ENCODE data around the gene GAB4. TPM values are rescaled to one million over a fixed set of nuclear protein-coding genes. Genes with fewer than 3 reads are reported as not detected.

GAB4 gene
- total and polyA plus RNA-seq, 2 donors (not counting 3 experiments of a cell fraction or from before 2014, with no cell fraction given) = not detected

GRCh38 chr22:17056807-17057206, 48.8 kb upstream of the GAB4 start:
- DNase-seq (ENCODE audit: low read depth, low spot score) (no peak), FAIRE-seq (no peak)
- Histone ChIP-seq H3K36me3 (ENCODE audit: control insufficient read depth in 2 of 2, extremely low read depth in 1 of 2, insufficient read depth in 2 of 2, low read length in 2 of 2) (no peaks in the 10 kb centered on the region), H3K9me3 (replicated peaks; ENCODE audit: control insufficient read depth, insufficient read depth, low read length) (no peaks in the 10 kb centered on the region), H3K4me2 (ENCODE audit: insufficient read depth, low read length) (no peak overlapping the region), H3K4me3 (replicated peaks in 1 of 3; ENCODE audit: insufficient read depth in 1 of 3, low read depth in 1 of 3, low read length in 3 of 3) (no peak overlapping the region), H3K9ac (replicated peaks; ENCODE audit: extremely low read depth, insufficient read depth, low read length) (no peak overlapping the region), H3K4me1 (ENCODE audit: control insufficient read depth, extremely low read depth, insufficient read depth, low read length) (no peaks in the 10 kb centered on the region), H2AFZ (ENCODE audit: low read depth, low read length) (no peak overlapping the region), H3K9me1 (replicated peaks; ENCODE audit: control insufficient read depth, extremely low read depth, insufficient read depth, low read length) (no peaks in the 10 kb centered on the region), H3K27me3 (ENCODE audit: control insufficient read depth in 2 of 2, insufficient read depth in 2 of 2, low read length in 2 of 2) (peaks cover 0 to 9% of the 10 kb centered on the region in 2 experiments), H4K20me1 (replicated peaks; ENCODE audit: control insufficient read depth, extremely low read depth, insufficient read depth, low read length) (no peaks in the 10 kb centered on the region), H3K79me2 (ENCODE audit: control insufficient read depth, insufficient read depth, low read length) (no peaks in the 10 kb centered on the region), H3K27ac (ENCODE audit: insufficient read depth, low read depth, low read length) (no peak overlapping the region)
- intact Hi-C loops (cut with micrococcal nuclease) (no loop called here), dilution Hi-C loops (cut with MboI; ENCODE audit: extremely low pct_ligation_motif_present, low sequenced_read_pairs) (no loop called here)
- no TSS peak for BruUV-seq (replicated peaks)
- POLR2A ChIA-PET = no interaction called here
- TF ChIP-seq GATA2 (IDR thresholded peaks at IDR 0.05; ENCODE audit: insufficient read depth, insufficient read length, low read depth, low read length) (no peak), FOS (IDR thresholded peaks at IDR 0.05; ENCODE audit: borderline replicate concordance, insufficient read depth, low read length) (no peak), POLR2A (IDR thresholded peaks at IDR 0.05; ENCODE audit: low read depth, low read length) (no peak), EZH2 (IDR thresholded peaks at IDR 0.05; ENCODE audit: borderline replicate concordance, low read depth, low read length, severe bottlenecking) (no peak), MAX (IDR thresholded peaks at IDR 0.05; ENCODE audit: insufficient read depth, insufficient read length) (no peak), JUN (IDR thresholded peaks at IDR 0.05; ENCODE audit: borderline replicate concordance, insufficient read depth, insufficient read length, low read depth) (no peak), POLR2AphosphoS5 (IDR thresholded peaks at IDR 0.05; ENCODE audit: insufficient read depth, low read depth, low read length) (no peak), CTCF (IDR thresholded peaks at IDR 0.05; ENCODE audit: extremely low read depth in 1 of 2, insufficient read depth in 1 of 2, low read depth in 1 of 2, low read length in 2 of 2) (no peak), MYC (IDR thresholded peaks at IDR 0.05; ENCODE audit: low read depth, low read length) (no peak)
- CTCF ChIA-PET = interaction anchor here (1.8 to 3.1 kb wide), 3 partner anchors 8 to 139 kb away, joined by 13 to 130 read pairs (median 40); no protein-coding TSS in a partner anchor
